SU-DHL-6 (cell line): Measurements from ENCODE around the gene PCBD1.

Experiments
- EZH2phosphoT487 ChIP-seq: fragments of 200-600 bp; sonication (generic), shearing (Covaris generic); conservative IDR thresholded peaks from 2 replicates; pipeline ENCODE4 v1.6.1; 2018; ENCODE audit warnings: mild to moderate bottlenecking, antibody characterized with exemption, low read length, moderate library complexity, mixed read lengths
- TF ChIP-seq, protein P1 (sequence below): fragments of 200-600 bp; sonication (generic); IDR thresholded peaks from one replicate; pipeline ENCODE4 v1.5.1; 2017; ENCODE audit warnings: antibody characterized with exemption, mild to moderate bottlenecking, low read length, moderate library complexity; ENCODE audit not compliant: insufficient read depth, poor library complexity, severe bottlenecking

GRCh38 chr10:70906953-70907636 is 18.7 kb upstream of the PCBD1 start:
- TF ChIP-seq, protein P1, sequence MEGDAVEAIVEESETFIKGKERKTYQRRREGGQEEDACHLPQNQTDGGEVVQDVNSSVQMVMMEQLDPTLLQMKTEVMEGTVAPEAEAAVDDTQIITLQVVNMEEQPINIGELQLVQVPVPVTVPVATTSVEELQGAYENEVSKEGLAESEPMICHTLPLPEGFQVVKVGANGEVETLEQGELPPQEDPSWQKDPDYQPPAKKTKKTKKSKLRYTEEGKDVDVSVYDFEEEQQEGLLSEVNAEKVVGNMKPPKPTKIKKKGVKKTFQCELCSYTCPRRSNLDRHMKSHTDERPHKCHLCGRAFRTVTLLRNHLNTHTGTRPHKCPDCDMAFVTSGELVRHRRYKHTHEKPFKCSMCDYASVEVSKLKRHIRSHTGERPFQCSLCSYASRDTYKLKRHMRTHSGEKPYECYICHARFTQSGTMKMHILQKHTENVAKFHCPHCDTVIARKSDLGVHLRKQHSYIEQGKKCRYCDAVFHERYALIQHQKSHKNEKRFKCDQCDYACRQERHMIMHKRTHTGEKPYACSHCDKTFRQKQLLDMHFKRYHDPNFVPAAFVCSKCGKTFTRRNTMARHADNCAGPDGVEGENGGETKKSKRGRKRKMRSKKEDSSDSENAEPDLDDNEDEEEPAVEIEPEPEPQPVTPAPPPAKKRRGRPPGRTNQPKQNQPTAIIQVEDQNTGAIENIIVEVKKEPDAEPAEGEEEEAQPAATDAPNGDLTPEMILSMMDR, result no peak
- TF ChIP-seq EZH2phosphoT487, result no peak
